Measurements from ENCODE around the gene ELOVL6. TPM values are rescaled to one million over a fixed set of nuclear protein-coding genes. Genes with fewer than 3 reads are reported as not detected.

Gene ELOVL6
- total and polyA plus RNA-seq, 12 donors = 0.84 to 7.7 (median 2.8) TPM

DNA sequence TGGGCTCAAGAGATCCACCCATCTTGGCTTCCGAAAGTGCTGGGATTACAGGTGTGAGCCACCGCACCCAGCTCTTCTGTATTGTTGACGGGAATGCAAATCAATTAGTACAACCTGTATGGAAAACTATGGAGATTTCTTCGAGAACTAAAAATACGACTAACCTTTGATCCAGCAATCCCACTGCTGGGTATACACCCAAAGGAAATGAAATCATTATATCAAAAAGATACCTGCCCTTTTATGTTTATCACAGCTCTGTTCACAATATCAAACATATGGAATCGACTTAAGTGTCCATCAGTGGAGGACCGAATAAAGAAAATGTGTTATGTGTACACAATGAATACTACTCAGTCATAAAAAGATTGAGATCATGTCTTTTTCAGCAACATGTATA, 49.3 kb downstream of the ELOVL6 start:
- H3K4me3 ChIP-seq = no peak overlapping the region
- no peaks in the 10 kb centered on the region for H3K4me1 ChIP-seq
- H3K27ac ChIP-seq = no peak overlapping the region
- TF ChIP-seq, protein P1, sequence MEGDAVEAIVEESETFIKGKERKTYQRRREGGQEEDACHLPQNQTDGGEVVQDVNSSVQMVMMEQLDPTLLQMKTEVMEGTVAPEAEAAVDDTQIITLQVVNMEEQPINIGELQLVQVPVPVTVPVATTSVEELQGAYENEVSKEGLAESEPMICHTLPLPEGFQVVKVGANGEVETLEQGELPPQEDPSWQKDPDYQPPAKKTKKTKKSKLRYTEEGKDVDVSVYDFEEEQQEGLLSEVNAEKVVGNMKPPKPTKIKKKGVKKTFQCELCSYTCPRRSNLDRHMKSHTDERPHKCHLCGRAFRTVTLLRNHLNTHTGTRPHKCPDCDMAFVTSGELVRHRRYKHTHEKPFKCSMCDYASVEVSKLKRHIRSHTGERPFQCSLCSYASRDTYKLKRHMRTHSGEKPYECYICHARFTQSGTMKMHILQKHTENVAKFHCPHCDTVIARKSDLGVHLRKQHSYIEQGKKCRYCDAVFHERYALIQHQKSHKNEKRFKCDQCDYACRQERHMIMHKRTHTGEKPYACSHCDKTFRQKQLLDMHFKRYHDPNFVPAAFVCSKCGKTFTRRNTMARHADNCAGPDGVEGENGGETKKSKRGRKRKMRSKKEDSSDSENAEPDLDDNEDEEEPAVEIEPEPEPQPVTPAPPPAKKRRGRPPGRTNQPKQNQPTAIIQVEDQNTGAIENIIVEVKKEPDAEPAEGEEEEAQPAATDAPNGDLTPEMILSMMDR (IDR thresholded peaks at IDR 0.05) = no peak
- DNase-seq (no peak), ATAC-seq (no peak)
- no peaks in the 10 kb centered on the region for H3K36me3 ChIP-seq
- 94 to 95% methylated on average over 7 of the region's 7 CpGs for WGBS, 2 donors
- peaks cover 0 to 6% (median 0%) of the 10 kb centered on the region in 11 donors for H3K9me3 ChIP-seq
- intact Hi-C loops (cut with DNase I) = loop anchor here in 1 of 10 donors (5.0 kb wide), 1 partner anchor 1083 kb away; no protein-coding TSS in a partner anchor
- no peaks in the 10 kb centered on the region for H3K27me3 ChIP-seq

DNA sequence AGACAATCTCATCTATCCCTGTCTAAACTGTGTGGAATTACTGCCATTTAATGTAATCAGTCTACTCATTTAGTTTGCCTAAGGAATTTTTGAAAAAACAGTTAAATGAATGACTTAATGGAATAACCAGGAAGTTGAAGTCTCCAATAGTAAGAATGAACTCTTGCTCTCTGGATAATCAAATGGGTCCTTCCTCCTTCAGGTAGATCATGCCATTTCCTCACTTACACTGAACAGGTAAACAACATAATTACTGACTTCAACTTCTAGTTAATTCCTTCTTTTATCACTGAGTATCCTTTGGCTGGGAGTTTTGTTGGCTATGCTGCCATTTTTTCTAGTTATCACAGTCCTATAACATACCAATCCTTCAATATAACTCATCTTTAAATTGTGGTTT, 56.0 kb downstream of the ELOVL6 start:
- no peak for ATAC-seq
- no peaks in the 10 kb centered on the region for H3K36me3 ChIP-seq
- H3K27me3 ChIP-seq = no peaks in the 10 kb centered on the region
- DNase-seq = no peak
- intact Hi-C loops (cut with DNase I) = no loop called here
- TF ChIP-seq, protein P1 (IDR thresholded peaks at IDR 0.05) = no peak
- H3K27ac ChIP-seq = no peak overlapping the region
- no peaks in the 10 kb centered on the region for H3K4me1 ChIP-seq
- peaks cover 0 to 6% (median 0%) of the 10 kb centered on the region in 11 donors for H3K9me3 ChIP-seq
- H3K4me3 ChIP-seq = no peak overlapping the region

DNA sequence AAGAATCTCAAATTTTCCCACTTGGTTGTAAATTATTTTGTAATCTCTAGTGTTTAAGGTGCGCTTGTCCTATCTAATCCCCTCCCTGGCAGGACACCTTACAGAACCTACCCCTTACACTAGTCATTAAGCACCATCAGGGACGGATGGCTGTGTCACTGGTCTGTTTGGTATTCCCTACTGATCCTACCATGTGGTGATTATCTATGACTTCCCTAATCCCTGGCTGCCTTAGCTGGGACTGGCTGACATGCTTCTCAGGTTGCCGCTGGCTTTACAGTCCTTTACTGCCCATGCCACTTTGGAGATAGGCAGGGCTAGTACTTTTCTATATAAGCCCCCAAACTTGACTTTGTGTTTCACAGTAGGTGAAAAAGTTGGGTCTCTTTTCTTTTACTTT, 58.6 kb downstream of the ELOVL6 start:
- TF ChIP-seq, protein P1 (IDR thresholded peaks at IDR 0.05) = no peak
- intact Hi-C loops (cut with DNase I) = no loop called here
- no peaks in the 10 kb centered on the region for H3K36me3 ChIP-seq
- H3K4me3 ChIP-seq = no peak overlapping the region
- H3K4me1 ChIP-seq = no peaks in the 10 kb centered on the region
- WGBS, 2 donors = 73 to 77% methylated on average over 3 of the region's 3 CpGs
- H3K27me3 ChIP-seq = no peaks in the 10 kb centered on the region
- no peak for DNase-seq
- no peak for ATAC-seq
- H3K27ac ChIP-seq = no peak overlapping the region
- H3K9me3 ChIP-seq = no peaks in the 10 kb centered on the region

DNA sequence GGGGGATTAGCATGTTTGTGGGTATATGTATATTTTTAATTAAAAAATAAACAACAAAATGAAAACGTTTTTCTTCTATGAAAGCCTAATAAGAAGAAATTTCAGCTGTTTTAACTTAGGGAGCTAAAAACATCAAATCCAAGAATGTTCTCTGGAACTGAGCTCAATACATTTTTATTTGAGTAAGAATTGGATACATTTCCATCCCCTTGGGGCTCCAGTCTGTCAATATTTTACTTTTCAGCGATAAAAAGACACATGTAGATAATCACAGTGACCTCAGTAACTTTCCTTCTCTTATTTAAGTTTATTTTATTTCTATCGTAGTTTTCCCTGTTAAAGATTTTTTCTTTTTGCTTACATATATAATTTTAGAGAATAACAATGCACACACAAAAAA, 59.3 kb downstream of the ELOVL6 start:
- Histone ChIP-seq H3K4me1 (no peaks in the 10 kb centered on the region), H3K9me3 (no peaks in the 10 kb centered on the region), H3K36me3 (no peaks in the 10 kb centered on the region), H3K4me3 (no peak overlapping the region), H3K27me3 (no peaks in the 10 kb centered on the region), H3K27ac (no peak overlapping the region)
- intact Hi-C loops (cut with DNase I) = no loop called here
- TF ChIP-seq, protein P1 (IDR thresholded peaks at IDR 0.05) = no peak
- DNase-seq = no peak
- ATAC-seq = no peak
- 38 to 48% methylated on average over 3 of the region's 3 CpGs for WGBS, 2 donors
